Astrocyte (in vitro differentiated cells and primary cell): ENCODE results near the gene MEG3.

Experiments
- EZH2 ChIP-seq: IDR thresholded peaks from 2 replicates; pipeline ENCODE4 v1.6.1; 2012; ENCODE audit warnings: mild to moderate bottlenecking, low read length, inconsistent platforms; ENCODE audit not compliant: insufficient read depth
- TF ChIP-seq, protein P1 (sequence below): IDR thresholded peaks from 2 replicates; pipeline ENCODE4 v1.5.1; 2011; ENCODE audit warnings: low read depth, mild to moderate bottlenecking, inconsistent platforms, low read length, moderate library complexity; ENCODE audit not compliant: insufficient read depth

DNA sequence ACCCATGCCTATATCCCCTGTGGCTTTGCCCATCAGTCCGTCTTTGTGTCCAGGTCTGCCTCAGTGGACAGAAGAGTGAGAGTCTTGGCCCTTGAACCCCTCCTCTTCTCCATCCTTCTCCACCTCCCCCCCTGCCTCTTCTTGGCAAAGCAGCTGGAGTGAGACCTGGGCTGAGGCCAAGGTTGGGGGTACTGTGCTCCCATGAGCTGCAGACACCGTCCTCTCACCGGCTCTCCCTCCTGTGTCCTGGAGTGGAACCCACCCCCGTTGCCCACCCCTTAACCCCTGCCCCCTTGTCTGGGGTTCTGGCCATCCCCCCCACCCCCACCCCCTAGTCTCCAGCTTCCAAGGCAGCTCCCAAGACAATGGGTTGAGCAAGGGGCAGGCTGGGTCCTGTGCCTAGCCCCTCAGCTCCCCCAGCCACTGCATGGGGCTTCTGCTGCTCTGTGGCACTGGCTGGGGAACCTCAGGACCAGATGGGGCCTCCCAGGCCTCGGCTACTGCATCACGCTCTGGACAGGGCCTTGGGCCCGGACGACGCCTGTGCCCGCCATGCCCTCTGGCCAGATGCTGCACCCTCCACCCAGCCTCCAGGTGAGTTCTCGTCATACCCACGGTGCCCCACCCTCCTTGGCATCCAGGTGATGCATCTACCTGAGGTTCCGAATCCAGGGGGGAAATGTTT is 41.9 kb downstream of the MEG3 start:
- TF ChIP-seq, protein P1, sequence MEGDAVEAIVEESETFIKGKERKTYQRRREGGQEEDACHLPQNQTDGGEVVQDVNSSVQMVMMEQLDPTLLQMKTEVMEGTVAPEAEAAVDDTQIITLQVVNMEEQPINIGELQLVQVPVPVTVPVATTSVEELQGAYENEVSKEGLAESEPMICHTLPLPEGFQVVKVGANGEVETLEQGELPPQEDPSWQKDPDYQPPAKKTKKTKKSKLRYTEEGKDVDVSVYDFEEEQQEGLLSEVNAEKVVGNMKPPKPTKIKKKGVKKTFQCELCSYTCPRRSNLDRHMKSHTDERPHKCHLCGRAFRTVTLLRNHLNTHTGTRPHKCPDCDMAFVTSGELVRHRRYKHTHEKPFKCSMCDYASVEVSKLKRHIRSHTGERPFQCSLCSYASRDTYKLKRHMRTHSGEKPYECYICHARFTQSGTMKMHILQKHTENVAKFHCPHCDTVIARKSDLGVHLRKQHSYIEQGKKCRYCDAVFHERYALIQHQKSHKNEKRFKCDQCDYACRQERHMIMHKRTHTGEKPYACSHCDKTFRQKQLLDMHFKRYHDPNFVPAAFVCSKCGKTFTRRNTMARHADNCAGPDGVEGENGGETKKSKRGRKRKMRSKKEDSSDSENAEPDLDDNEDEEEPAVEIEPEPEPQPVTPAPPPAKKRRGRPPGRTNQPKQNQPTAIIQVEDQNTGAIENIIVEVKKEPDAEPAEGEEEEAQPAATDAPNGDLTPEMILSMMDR = no peak
- no peak for TF ChIP-seq EZH2
